DMS53 (cell line): ENCODE measurements around the gene ANAPC4.
"Not testable (repeated sequence)": the region's sequence is repeated elsewhere in the genome, so short reads cannot be mapped to it uniquely, and the experiment has no call there.

Experiments used
- DNase-seq: peaks from one replicate; lab custom pipeline; 2025; lab: John Stamatoyannopoulos, UW

The ANAPC4 gene, protein sequence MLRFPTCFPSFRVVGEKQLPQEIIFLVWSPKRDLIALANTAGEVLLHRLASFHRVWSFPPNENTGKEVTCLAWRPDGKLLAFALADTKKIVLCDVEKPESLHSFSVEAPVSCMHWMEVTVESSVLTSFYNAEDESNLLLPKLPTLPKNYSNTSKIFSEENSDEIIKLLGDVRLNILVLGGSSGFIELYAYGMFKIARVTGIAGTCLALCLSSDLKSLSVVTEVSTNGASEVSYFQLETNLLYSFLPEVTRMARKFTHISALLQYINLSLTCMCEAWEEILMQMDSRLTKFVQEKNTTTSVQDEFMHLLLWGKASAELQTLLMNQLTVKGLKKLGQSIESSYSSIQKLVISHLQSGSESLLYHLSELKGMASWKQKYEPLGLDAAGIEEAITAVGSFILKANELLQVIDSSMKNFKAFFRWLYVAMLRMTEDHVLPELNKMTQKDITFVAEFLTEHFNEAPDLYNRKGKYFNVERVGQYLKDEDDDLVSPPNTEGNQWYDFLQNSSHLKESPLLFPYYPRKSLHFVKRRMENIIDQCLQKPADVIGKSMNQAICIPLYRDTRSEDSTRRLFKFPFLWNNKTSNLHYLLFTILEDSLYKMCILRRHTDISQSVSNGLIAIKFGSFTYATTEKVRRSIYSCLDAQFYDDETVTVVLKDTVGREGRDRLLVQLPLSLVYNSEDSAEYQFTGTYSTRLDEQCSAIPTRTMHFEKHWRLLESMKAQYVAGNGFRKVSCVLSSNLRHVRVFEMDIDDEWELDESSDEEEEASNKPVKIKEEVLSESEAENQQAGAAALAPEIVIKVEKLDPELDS

DNA sequence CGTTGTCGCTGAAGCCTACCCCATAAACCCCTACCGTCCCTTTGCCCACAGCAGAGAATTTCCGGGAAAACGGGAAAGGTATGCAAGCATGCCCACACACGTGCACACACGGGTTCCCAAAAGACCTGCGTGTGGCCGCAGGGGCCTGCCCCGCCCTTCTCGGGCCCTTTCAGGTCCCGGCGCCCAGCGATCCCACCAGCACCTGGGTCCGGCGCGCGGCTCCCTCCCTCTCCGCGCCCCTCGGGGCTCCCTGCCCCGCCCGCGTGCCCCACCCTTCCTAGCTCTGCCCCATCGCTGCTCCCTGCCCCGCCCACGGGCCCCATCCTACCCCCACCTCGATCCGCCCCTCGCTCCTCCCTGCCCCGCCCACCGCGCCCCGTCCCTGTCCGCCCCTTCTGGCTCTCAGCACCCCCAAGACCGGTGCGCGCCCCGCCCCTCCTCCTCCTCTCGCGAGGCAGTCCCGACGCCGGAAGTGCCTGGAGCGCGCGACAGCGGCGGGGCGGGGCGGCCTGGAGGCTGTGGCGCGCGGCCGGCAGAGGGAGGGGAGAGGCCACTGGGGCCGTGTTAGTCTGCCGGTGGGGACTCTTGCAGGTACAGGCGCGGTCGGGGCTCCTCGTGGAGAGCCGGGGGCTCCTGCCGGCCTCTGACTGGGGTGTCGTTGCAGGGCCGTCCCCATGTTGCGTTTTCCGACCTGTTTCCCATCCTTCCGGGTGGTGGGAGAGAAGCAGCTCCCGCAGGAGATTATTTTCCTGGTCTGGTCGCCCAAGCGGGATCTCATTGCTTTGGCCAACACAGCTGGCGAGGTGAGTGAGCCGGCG is at the start of gene ANAPC4:
ANAPC4 (plus strand) TSS at position 510 of the 818 bp plus-strand sequence; CDS start at position 675, 165 bp downstream.
- DNase-seq = peak; percentile 99

DNA sequence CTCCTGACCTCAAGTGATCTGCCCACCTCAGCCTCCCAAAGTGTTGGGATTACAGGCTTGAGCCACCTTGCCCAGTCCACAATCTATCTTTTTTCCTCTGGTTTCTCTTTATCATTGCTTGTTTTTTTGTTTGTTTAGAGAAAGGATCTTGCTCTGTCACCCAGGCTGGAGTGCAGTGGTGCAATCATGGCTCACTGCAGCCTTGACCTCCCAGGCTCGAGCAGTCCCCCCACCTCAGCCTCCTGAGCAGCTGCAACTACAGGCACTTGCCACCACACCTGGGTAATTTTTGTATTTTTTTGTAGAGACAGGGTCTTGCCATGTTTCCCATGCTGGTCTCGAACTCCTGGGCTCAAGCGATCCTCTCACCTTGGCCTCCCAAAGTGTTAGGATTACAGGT is 48.6 kb upstream of the ANAPC4 start:
- not testable (repeated sequence) for DNase-seq

GRCh38 chr4:25330335-25330734 is 46.7 kb upstream of the ANAPC4 start:
- DNase-seq = no peak

GRCh38 chr4:25330905-25331808 is 45.9 kb upstream of the ANAPC4 start:
- DNase-seq = no peak

- no peak for DNase-seq
Observed at GRCh38 chr4:25343671-25344070, 33.4 kb upstream of the ANAPC4 start.

DNA sequence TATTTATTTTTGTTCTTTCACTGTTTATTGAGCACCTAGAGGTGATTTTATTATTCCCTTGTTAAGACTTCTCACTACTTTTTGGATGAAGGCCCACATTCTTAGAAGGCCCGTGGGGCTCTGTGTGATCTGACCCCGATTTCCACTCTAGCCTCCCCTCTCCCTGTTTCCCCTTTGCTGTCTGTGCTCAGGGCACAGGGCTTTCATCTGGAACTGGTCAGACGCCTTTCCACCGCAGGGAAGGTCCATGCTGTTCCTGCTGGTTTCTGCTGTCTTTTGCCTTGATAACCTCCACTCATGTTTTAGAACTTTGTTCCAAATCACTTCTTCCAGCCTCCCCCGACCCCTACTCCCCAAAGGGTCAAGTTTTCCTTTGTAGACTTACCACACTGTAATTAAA is 31.3 kb upstream of the ANAPC4 start:
- no peak for DNase-seq

GRCh38 chr4:25346913-25347312 is 30.1 kb upstream of the ANAPC4 start:
- DNase-seq = no peak

GRCh38 chr4:25347473-25347872 is 29.6 kb upstream of the ANAPC4 start:
- DNase-seq = no peak

DNA sequence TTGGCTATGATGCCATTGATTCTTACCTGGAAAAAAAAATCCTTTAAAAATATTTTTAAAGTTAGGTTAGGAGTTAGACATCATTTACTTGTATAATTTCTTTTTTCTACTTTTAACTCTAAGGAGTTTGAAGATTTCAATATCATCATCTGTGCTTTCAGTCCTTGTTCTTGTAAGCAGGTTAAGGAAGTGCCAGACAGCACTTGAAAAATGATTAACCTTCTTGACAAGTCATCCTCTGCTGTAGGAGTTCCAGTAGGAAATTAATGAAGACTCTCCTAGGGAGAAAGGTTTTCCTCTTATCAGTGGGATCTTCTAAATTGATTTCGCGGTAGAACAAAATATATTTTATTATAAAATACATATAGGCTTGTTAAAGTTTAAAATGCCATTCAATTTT is 29.1 kb upstream of the ANAPC4 start:
- no peak for DNase-seq

- DNase-seq = no peak
Observed at GRCh38 chr4:25350561-25350960, 26.5 kb upstream of the ANAPC4 start.

DNA sequence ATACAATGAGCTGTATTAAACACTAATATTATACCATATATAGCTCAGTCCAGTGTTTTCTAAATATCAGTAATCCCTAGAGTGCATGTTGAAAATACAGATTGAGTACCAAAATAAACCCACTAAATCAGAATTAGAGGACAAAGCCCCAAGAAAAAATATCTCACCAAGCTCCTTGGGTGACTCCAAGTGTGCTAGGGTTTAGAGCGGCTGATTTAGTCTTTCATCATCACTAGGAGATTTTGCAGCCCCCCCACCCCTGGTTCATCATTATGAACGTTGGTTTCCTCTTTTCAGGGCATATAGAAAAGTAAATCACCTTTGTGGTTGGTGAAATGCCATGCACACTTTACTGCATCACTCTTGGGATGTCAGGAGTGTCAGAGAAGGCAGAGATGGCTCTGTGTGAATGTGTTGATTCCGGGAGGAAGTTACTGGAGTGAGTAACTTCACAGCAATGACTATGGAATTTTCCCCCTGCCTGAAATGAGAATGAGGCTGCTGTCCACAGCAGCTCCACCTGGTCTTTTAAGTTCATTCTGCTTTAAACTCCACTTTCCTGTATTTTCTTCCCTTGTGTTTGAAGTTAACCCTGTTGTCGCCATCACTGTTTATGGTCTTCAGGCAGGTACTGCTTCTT is 25.2 kb upstream of the ANAPC4 start:
- DNase-seq = no peak

DNA sequence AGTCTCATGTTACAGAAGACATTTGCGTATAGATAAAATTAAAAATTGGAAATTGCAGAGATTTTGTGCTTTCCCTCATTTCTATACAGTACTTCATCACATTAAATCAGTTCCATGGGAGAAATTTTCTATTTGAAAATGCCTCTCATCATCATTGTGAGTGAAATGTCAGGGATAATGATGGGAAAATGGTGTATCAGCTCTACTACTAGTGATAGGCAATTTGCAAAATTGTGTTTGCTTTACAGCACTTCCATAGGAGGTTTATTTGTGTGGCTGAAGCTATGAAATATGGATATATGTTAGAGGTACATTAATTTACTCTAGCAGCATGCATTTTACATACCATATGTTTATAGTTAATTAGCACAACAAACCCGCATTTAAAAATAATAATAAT is 21.0 kb upstream of the ANAPC4 start:
- DNase-seq = no peak

DNA sequence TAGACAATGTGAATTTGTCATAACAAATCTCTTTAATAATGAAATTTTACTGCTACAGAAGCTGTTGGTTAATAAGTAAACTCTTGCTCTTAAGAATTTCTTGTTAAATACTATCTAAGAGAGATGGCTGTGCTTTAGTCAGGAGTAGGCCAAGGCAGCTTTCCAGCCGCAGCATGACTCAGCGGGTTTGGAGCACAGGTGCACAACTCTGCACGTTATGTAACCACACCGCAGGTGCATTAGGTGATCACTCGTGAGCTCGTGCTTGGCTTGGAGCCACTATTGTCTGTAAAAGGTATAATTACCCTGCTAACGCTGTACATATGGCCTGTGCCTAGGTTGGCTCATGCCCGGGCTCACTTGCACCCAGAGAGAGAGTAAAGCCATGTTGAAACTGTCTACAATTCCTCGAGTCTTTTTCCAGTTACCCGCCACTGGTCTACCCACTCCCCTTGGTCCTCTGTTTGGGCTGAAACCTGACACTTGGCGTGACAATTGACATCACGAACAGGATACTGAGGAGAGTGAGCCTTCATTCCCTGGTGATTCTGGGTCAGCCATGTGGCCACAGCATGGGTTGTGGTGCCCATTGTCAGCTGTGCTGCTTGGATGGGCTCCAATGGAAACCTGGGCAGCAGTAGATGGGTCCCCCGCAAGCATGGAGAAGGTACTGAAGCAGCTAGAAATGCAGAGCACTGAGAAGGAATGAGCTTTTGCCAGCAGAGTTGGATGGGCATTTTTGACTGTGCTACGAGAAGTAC is 18.4 kb upstream of the ANAPC4 start:
- peak; percentile 99 for DNase-seq

GRCh38 chr4:25361253-25361652 is 15.8 kb upstream of the ANAPC4 start:
- peak; percentile 48 for DNase-seq

GRCh38 chr4:25367004-25367621 is 9.9 kb upstream of the ANAPC4 start:
- DNase-seq = peak; percentile 81

- DNase-seq = no peak
Observed at GRCh38 chr4:25367877-25368276, 9.2 kb upstream of the ANAPC4 start.

- DNase-seq = no peak
Observed at GRCh38 chr4:25368315-25368714, 8.7 kb upstream of the ANAPC4 start.

GRCh38 chr4:25370242-25370641 is 6.8 kb upstream of the ANAPC4 start:
- no peak for DNase-seq

DNA sequence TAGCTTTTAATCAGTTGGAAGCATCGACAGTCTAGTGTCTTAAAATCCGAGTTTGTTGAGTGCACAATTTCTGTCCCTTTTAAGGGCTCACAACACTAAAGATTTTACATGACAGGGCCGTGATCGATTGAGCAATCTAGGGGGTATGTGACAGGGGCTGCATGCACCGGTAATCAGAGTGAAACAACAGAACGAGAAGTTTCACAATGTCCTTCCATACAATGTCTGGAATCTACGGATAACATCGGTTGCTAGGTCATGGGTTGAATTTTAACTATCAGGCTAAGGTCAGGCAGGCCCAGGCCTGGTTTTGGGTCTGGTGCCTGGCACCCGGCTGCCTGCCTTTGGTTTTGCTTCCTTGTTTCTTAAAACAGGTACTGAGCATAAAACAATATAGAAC is 4.5 kb upstream of the ANAPC4 start:
- not testable (repeated sequence) for DNase-seq
